ENCODE data around the gene MPP3.

MPP3 gene

GRCh38 chr17:43778337-43779144 lies 54.4 kb downstream of the MPP3 start, which contains the start of gene DUSP3 (continued):
- TF ChIP-seq ZNF341 (tag by site-specific recombination; IDR thresholded peaks at IDR 0.05; ENCODE audit: low read depth) (0 out of 2 replicates have a peak, but pooled peaks have one; percentile 11), ZNF639 (tag by site-specific recombination; IDR thresholded peaks at IDR 0.05) (no peak), REST (tag by site-specific recombination; IDR thresholded peaks at IDR 0.05) (peak; percentile 21; the same call in 1 of the 2 replicates), ZNF433 (tag by site-specific recombination; IDR thresholded peaks at IDR 0.05; ENCODE audit: low read depth) (no peak), ZSCAN5A (tag by site-specific recombination; IDR thresholded peaks at IDR 0.05) (no peak), ZNF132 (tag by site-specific recombination; IDR thresholded peaks at IDR 0.05; ENCODE audit: borderline replicate concordance) (no peak), ZNF248 (tag by site-specific recombination; IDR thresholded peaks at IDR 0.05) (no peak), ZNF292 (tag by site-specific recombination; IDR thresholded peaks at IDR 0.05; ENCODE audit: borderline replicate concordance, low read depth) (no peak), ZNF585B (tag by site-specific recombination; IDR thresholded peaks at IDR 0.05) (no peak)

- TF ChIP-seq GLIS1 (tag by site-specific recombination; IDR thresholded peaks at IDR 0.05), result no peak
- no peak for TF ChIP-seq ZNF398 (tag by site-specific recombination; IDR thresholded peaks at IDR 0.05)
- TF ChIP-seq ZFP3 (tag by site-specific recombination; IDR thresholded peaks at IDR 0.05; ENCODE audit: low read depth), result no peak
- TF ChIP-seq ZNF146 (tag by site-specific recombination; IDR thresholded peaks at IDR 0.05), result no peak
- TF ChIP-seq ZNF747 (tag by site-specific recombination; IDR thresholded peaks at IDR 0.05), result no peak
- no peak for TF ChIP-seq ZNF677 (tag by site-specific recombination; IDR thresholded peaks at IDR 0.05)
- no peak for TF ChIP-seq ZNF777 (tag by site-specific recombination; IDR thresholded peaks at IDR 0.05; ENCODE audit: borderline replicate concordance)
- TF ChIP-seq ZNF214 (tag by site-specific recombination; IDR thresholded peaks at IDR 0.05; ENCODE audit: borderline replicate concordance), result no peak
- Histone ChIP-seq H3K9me3 (ENCODE audit: control insufficient read depth, insufficient read depth, low read depth, low read length) (no peaks in the 10 kb centered on the region), H3K36me3 (ENCODE audit: control insufficient read depth in 2 of 2, insufficient read depth in 1 of 2, low read length in 2 of 2) (peaks cover 42 to 65% of the 10 kb centered on the region in 2 experiments), H3K4me3 (ENCODE audit: low read depth, low read length) (no peak overlapping the region), H3K27ac (ENCODE audit: extremely low read depth, low read depth, low read length) (no peak overlapping the region), H3K4me1 (ENCODE audit: control insufficient read depth, insufficient read depth, low read length) (no peaks in the 10 kb centered on the region)
- ChIA-PET CTCF (interaction anchor here (0.6 to 4.7 kb wide), 7 partner anchors 8 to 219 kb away, joined by 3 to 51 read pairs (median 7); no protein-coding TSS in a partner anchor), POLR2A (no interaction called here)
Measured at GRCh38 chr17:43774304-43775250, 58.4 kb downstream of the MPP3 start.
